HepG2 (cell line): ENCODE measurements around the gene AUP1. TPM values are rescaled to one million over a fixed set of nuclear protein-coding genes. Genes with fewer than 3 reads are reported as not detected.
A peak's percentile ranks its signal among the peaks of the same experiment; 100 is the strongest.

Source experiments
- FOSL2 ChIP-seq: sonication (generic); formaldehyde crosslinking; IDR thresholded peaks from 2 replicates; pipeline ENCODE4 v1.4.0; 2020; ENCODE audit warnings: missing genetic modification reagents
- HDAC2 ChIP-seq: sonication (generic); formaldehyde crosslinking; IDR thresholded peaks from 2 replicates; pipeline ENCODE4 v1.4.0; 2020; ENCODE audit warnings: missing genetic modification reagents
- HOXA5 ChIP-seq: sonication (generic); formaldehyde crosslinking; IDR thresholded peaks from 2 replicates; pipeline ENCODE4 v1.4.0; 2020; ENCODE audit warnings: missing genetic modification reagents
- KDM5B ChIP-seq: sonication (generic); formaldehyde crosslinking; IDR thresholded peaks from 2 replicates; pipeline ENCODE4 v1.4.0; 2020; ENCODE audit warnings: missing genetic modification reagents, mild to moderate bottlenecking, borderline replicate concordance
- NFKBIZ ChIP-seq: IDR thresholded peaks from 2 replicates; pipeline ENCODE4 v1.6.1; 2018; ENCODE audit warnings: missing genetic modification reagents, missing compliant biosample characterization
- NFYB ChIP-seq: sonication (generic); formaldehyde crosslinking; IDR thresholded peaks from 2 replicates; pipeline ENCODE4 v1.4.0; 2020; ENCODE audit warnings: missing genetic modification reagents
- PAX8 ChIP-seq: sonication (generic); formaldehyde crosslinking; IDR thresholded peaks from 2 replicates; pipeline ENCODE4 v1.8.0; 2022; ENCODE audit warnings: mild to moderate bottlenecking, missing genetic modification reagents, borderline replicate concordance
- PRMT3 ChIP-seq: sonication (generic); formaldehyde crosslinking; IDR thresholded peaks from 2 replicates; pipeline ENCODE4 v1.8.1; 2022; ENCODE audit warnings: low read depth, mild to moderate bottlenecking, moderate library complexity, missing genetic modification reagents, borderline replicate concordance
- RXRB ChIP-seq: IDR thresholded peaks from 2 replicates; pipeline ENCODE4 v1.6.1; 2016; ENCODE audit warnings: borderline replicate concordance, missing genetic modification reagents, missing compliant biosample characterization
- SCMH1 ChIP-seq: sonication (generic); formaldehyde crosslinking; IDR thresholded peaks from 2 replicates; pipeline ENCODE4 v1.9.0; 2021; ENCODE audit warnings: missing genetic modification reagents, mild to moderate bottlenecking, borderline replicate concordance
- SIN3B ChIP-seq: fragments of 150-350 bp; IDR thresholded peaks from 2 replicates; pipeline ENCODE4 v1.6.1; 2014; ENCODE audit warnings: low read length
- THAP8 ChIP-seq: sonication (generic); formaldehyde crosslinking; IDR thresholded peaks from 2 replicates; pipeline ENCODE4 v1.5.1; 2020; ENCODE audit warnings: missing genetic modification reagents, mild to moderate bottlenecking, borderline replicate concordance
- U2AF2 ChIP-seq: fragments of 200-400 bp; formaldehyde crosslinking; IDR thresholded peaks from 2 replicates; pipeline ENCODE4 v1.6.1; 2017; ENCODE audit warnings: low read depth, mild to moderate bottlenecking, low read length
- ZBTB46 ChIP-seq: sonication (generic); formaldehyde crosslinking; IDR thresholded peaks from 2 replicates; pipeline ENCODE4 v1.4.0; 2020; ENCODE audit warnings: mild to moderate bottlenecking, missing genetic modification reagents, borderline replicate concordance
- ZNF18 ChIP-seq: sonication (generic); formaldehyde crosslinking; IDR thresholded peaks from 2 replicates; pipeline ENCODE4 v1.8.0; 2022; ENCODE audit warnings: mild to moderate bottlenecking, missing genetic modification reagents; ENCODE audit not compliant: insufficient replicate concordance
- ZNF569 ChIP-seq: sonication (generic); formaldehyde crosslinking; IDR thresholded peaks from 2 replicates; pipeline ENCODE4 v1.5.0; 2020; ENCODE audit warnings: mild to moderate bottlenecking, missing genetic modification reagents, moderate library complexity, borderline replicate concordance
- ZNF639 ChIP-seq: conservative IDR thresholded peaks from 2 replicates; pipeline ENCODE4 v1.6.1; 2018; ENCODE audit warnings: missing genetic modification reagents
- ZNF713 ChIP-seq: sonication (generic); formaldehyde crosslinking; IDR thresholded peaks from 2 replicates; pipeline ENCODE4 v1.4.0; 2020; ENCODE audit warnings: mild to moderate bottlenecking, missing genetic modification reagents
- ZNF770 ChIP-seq: sonication (generic); formaldehyde crosslinking; IDR thresholded peaks from 2 replicates; pipeline ENCODE4 v1.5.0; 2020; ENCODE audit warnings: mild to moderate bottlenecking, missing genetic modification reagents
- ZNF781 ChIP-seq: sonication (generic); formaldehyde crosslinking; IDR thresholded peaks from 2 replicates; pipeline ENCODE4 v1.5.1; 2020; ENCODE audit warnings: borderline replicate concordance, mild to moderate bottlenecking, missing genetic modification reagents; ENCODE audit errors: not compliant biosample characterization
- ZNF839 ChIP-seq: sonication (generic); formaldehyde crosslinking; IDR thresholded peaks from 2 replicates; pipeline ENCODE4 v1.4.0; 2020; ENCODE audit warnings: missing genetic modification reagents, mild to moderate bottlenecking, borderline replicate concordance
- polyA plus RNA-seq, 8 experiments: library from polyadenylated mRNA; depleted of rRNA in 3 of 8; stranded (reverse) in 7 of 8; unstranded in 1 of 8; fragments of >200 nt; fragmentation: Illumina TruSeq in 4 of 8; extraction: Trizol in 4 of 8; gene quantifications; 2 replicates each; pipeline versions ENCODE4 v1.2.1 to v1.2.3, GENCODE V29; 2011 to 2016; ENCODE audit warnings: low read depth in 4 of 8, missing spikeins in 1 of 8, mixed read lengths in 1 of 8; ENCODE audit not compliant: insufficient read depth in 1 of 8
- total RNA-seq, 5 experiments: library from RNA; depleted of rRNA; stranded (reverse); fragments of >200 nt; fragmentation: Illumina TruSeq; extraction: Trizol; gene quantifications; 2 replicates each; pipeline ENCODE4 v1.2.3, GENCODE V29; 2016; ENCODE audit warnings: low read depth in 1 of 5

AUP1 gene
- total and polyA plus RNA-seq, 2 of the 13 experiments (the other 11 are each of a cell fraction or from before 2014, with no cell fraction given), result 174 to 267 TPM

GRCh38 chr2:74552914-74553811 is 23.7 kb upstream of the AUP1 start (continued):
- TF ChIP-seq ZNF18, result no peak
- TF ChIP-seq HDAC2 (CRISPR knock-in tag), result no peak; the same call in 1 of the 2 replicates
- TF ChIP-seq ZNF713, result no peak
- TF ChIP-seq THAP8 (CRISPR knock-in tag), result no peak
- no peak for TF ChIP-seq NFYB (CRISPR knock-in tag)
- no peak for TF ChIP-seq ZNF781 (CRISPR knock-in tag)
- no peak for TF ChIP-seq HOXA5 (CRISPR knock-in tag)
- no peak for TF ChIP-seq U2AF2
- TF ChIP-seq ZNF569, result 0 out of 2 replicates have a peak, but pooled peaks have one; percentile 30
- no peak for TF ChIP-seq PAX8 (CRISPR knock-in tag)
- TF ChIP-seq RXRB (CRISPR knock-in tag), result peak; percentile 18; the same call in 1 of the 2 replicates
- no peak for TF ChIP-seq ZBTB46 (CRISPR knock-in tag)
- TF ChIP-seq FOSL2, result no peak
- no peak for TF ChIP-seq ZNF839 (CRISPR knock-in tag)
- TF ChIP-seq ZNF639 (CRISPR knock-in tag), result no peak
- TF ChIP-seq SIN3B, result no peak
- no peak for TF ChIP-seq ZNF770
- no peak for TF ChIP-seq PRMT3 (CRISPR knock-in tag)
- no peak for TF ChIP-seq SCMH1
- TF ChIP-seq KDM5B, result peak; percentile 46; the same call in 1 of the 2 replicates
- no peak for TF ChIP-seq NFKBIZ (CRISPR knock-in tag)
